ENCODE measurements around the gene ROBO1.

ROBO1 gene

GRCh38 chr3:79636372-79636771 is 131.4 kb downstream of the ROBO1 start:
- no peak overlapping the region for H3K27ac ChIP-seq
- no peaks in the 10 kb centered on the region for H3K36me3 ChIP-seq (ENCODE audit: insufficient read depth)
- no peak overlapping the region for H2AFZ ChIP-seq (ENCODE audit: low read depth)
- no peaks in the 10 kb centered on the region for H4K20me1 ChIP-seq (ENCODE audit: insufficient read depth)
- H3K27me3 ChIP-seq (ENCODE audit: insufficient read depth, low read depth): no peaks in the 10 kb centered on the region
- no peak for TF ChIP-seq CTCF (conservative IDR thresholded peaks at IDR 0.05; ENCODE audit: low read depth, low read length)
- H3K4me2 ChIP-seq: no peak overlapping the region
- no peaks in the 10 kb centered on the region for H3K79me2 ChIP-seq (ENCODE audit: insufficient read depth, low read depth)
- H3K9ac ChIP-seq: no peak overlapping the region
- H3K4me1 ChIP-seq (ENCODE audit: low read depth, poor library complexity, severe bottlenecking): no peaks in the 10 kb centered on the region
- H3K4me3 ChIP-seq (IDR thresholded peaks at IDR 0.05; ENCODE audit: insufficient read depth, low read depth, low read length): no peak overlapping the region

- Histone ChIP-seq H3K79me2 (ENCODE audit: insufficient read depth, low read depth) (no peaks in the 10 kb centered on the region), H3K4me2 (no peak overlapping the region), H4K20me1 (ENCODE audit: insufficient read depth) (no peaks in the 10 kb centered on the region), H2AFZ (ENCODE audit: low read depth) (no peak overlapping the region), H3K27ac (no peak overlapping the region), H3K27me3 (ENCODE audit: insufficient read depth, low read depth) (no peaks in the 10 kb centered on the region), H3K4me1 (ENCODE audit: low read depth, poor library complexity, severe bottlenecking) (no peaks in the 10 kb centered on the region), H3K9ac (no peak overlapping the region), H3K36me3 (ENCODE audit: insufficient read depth) (no peaks in the 10 kb centered on the region), H3K4me3 (IDR thresholded peaks at IDR 0.05; ENCODE audit: insufficient read depth, low read depth, low read length) (no peak overlapping the region)
- no peak for TF ChIP-seq CTCF (conservative IDR thresholded peaks at IDR 0.05; ENCODE audit: low read depth, low read length)
Observed at GRCh38 chr3:79632842-79633241, 135.0 kb downstream of the ROBO1 start.

GRCh38 chr3:79618883-79619282 is 148.9 kb downstream of the ROBO1 start:
- no peak overlapping the region for H3K9ac ChIP-seq
- TF ChIP-seq CTCF (conservative IDR thresholded peaks at IDR 0.05; ENCODE audit: low read depth, low read length): no peak
- no peak overlapping the region for H3K4me2 ChIP-seq
- no peak overlapping the region for H3K4me3 ChIP-seq (IDR thresholded peaks at IDR 0.05; ENCODE audit: insufficient read depth, low read depth, low read length)
- H3K36me3 ChIP-seq (ENCODE audit: insufficient read depth): no peaks in the 10 kb centered on the region
- H3K27ac ChIP-seq: no peak overlapping the region
- H3K79me2 ChIP-seq (ENCODE audit: insufficient read depth, low read depth): no peaks in the 10 kb centered on the region
- no peak overlapping the region for H2AFZ ChIP-seq (ENCODE audit: low read depth)
- no peaks in the 10 kb centered on the region for H3K27me3 ChIP-seq (ENCODE audit: insufficient read depth, low read depth)
- no peaks in the 10 kb centered on the region for H4K20me1 ChIP-seq (ENCODE audit: insufficient read depth)
- no peaks in the 10 kb centered on the region for H3K4me1 ChIP-seq (ENCODE audit: low read depth, poor library complexity, severe bottlenecking)

GRCh38 chr3:79606414-79606813 is 161.4 kb downstream of the ROBO1 start:
- Histone ChIP-seq H3K27ac (no peak overlapping the region), H2AFZ (ENCODE audit: low read depth) (no peak overlapping the region), H3K36me3 (ENCODE audit: insufficient read depth) (no peaks in the 10 kb centered on the region), H3K4me1 (ENCODE audit: low read depth, poor library complexity, severe bottlenecking) (no peaks in the 10 kb centered on the region), H3K27me3 (ENCODE audit: insufficient read depth, low read depth) (no peaks in the 10 kb centered on the region), H3K4me2 (no peak overlapping the region), H3K79me2 (ENCODE audit: insufficient read depth, low read depth) (no peaks in the 10 kb centered on the region), H4K20me1 (ENCODE audit: insufficient read depth) (no peaks in the 10 kb centered on the region), H3K4me3 (IDR thresholded peaks at IDR 0.05; ENCODE audit: insufficient read depth, low read depth, low read length) (no peak overlapping the region), H3K9ac (no peak overlapping the region)
- TF ChIP-seq CTCF (conservative IDR thresholded peaks at IDR 0.05; ENCODE audit: low read depth, low read length): no peak

GRCh38 chr3:79604681-79605080 is 163.1 kb downstream of the ROBO1 start:
- Histone ChIP-seq H3K36me3 (ENCODE audit: insufficient read depth) (no peaks in the 10 kb centered on the region), H3K9ac (no peak overlapping the region), H3K4me1 (ENCODE audit: low read depth, poor library complexity, severe bottlenecking) (no peaks in the 10 kb centered on the region), H3K27me3 (ENCODE audit: insufficient read depth, low read depth) (no peaks in the 10 kb centered on the region), H3K4me3 (IDR thresholded peaks at IDR 0.05; ENCODE audit: insufficient read depth, low read depth, low read length) (no peak overlapping the region), H3K27ac (no peak overlapping the region), H3K4me2 (no peak overlapping the region), H2AFZ (ENCODE audit: low read depth) (no peak overlapping the region), H3K79me2 (ENCODE audit: insufficient read depth, low read depth) (no peaks in the 10 kb centered on the region), H4K20me1 (ENCODE audit: insufficient read depth) (no peaks in the 10 kb centered on the region)
- no peak for TF ChIP-seq CTCF (conservative IDR thresholded peaks at IDR 0.05; ENCODE audit: low read depth, low read length)
